Measurements from ENCODE around the gene TIMELESS. TPM values are rescaled to one million over a fixed set of nuclear protein-coding genes. Genes with fewer than 3 reads are reported as not detected.
"Not testable (repeated sequence)": the region's sequence is repeated elsewhere in the genome, so short reads cannot be mapped to it uniquely, and the experiment has no call there.

Gene TIMELESS
- total and polyA plus RNA-seq, 4 experiments from 2014 or later = 3.2 to 7.5 (median 6.2) TPM

- H3K4me3 Mint-ChIP-seq; DNase-seq; H3K27me3 Mint-ChIP-seq; H3K27ac ChIP-seq (ENCODE audit: low read depth, low read length); H3K27me3 ChIP-seq (ENCODE audit: insufficient read depth, low read length); H3K9me3 Mint-ChIP-seq; POLR2A ChIA-PET (ENCODE audit: partially characterized antibody); H3K27ac Mint-ChIP-seq; H3K4me1 ChIP-seq (ENCODE audit: insufficient read depth, low read length); H3K36me3 ChIP-seq (ENCODE audit: insufficient read depth, low read length); CTCF ChIA-PET (ENCODE audit: partially characterized antibody); H3K36me3 Mint-ChIP-seq; H3K4me3 ChIP-seq (ENCODE audit: low read length in 2 of 2); H3K9me3 ChIP-seq (ENCODE audit: control insufficient read depth in 1 of 2, low read length in 2 of 2); intact Hi-C loops (cut with micrococcal nuclease): not testable (repeated sequence)
- H3K4me1 Mint-ChIP-seq = peaks cover 4 to 15% (median 5%) of the 10 kb centered on the region in 4 donors
Observed at GRCh38 chr12:56443208-56443607, 6.0 kb downstream of the TIMELESS start.

- intact Hi-C loops (cut with micrococcal nuclease) = no loop called here
Observed at GRCh38 chr12:56437430-56438176, 11.6 kb downstream of the TIMELESS start.

GRCh38 chr12:56434828-56435227 lies 14.4 kb downstream of the TIMELESS start:
- ChIA-PET CTCF (ENCODE audit: partially characterized antibody) (no interaction called here), POLR2A (ENCODE audit: partially characterized antibody) (no interaction called here)
- no peaks in the 10 kb centered on the region for H3K4me1 ChIP-seq (ENCODE audit: insufficient read depth, low read length)
- intact Hi-C loops (cut with micrococcal nuclease) = no loop called here
- H3K4me1 Mint-ChIP-seq = no peaks in the 10 kb centered on the region
- no peaks in the 10 kb centered on the region for H3K27me3 Mint-ChIP-seq
- no peaks in the 10 kb centered on the region for H3K9me3 ChIP-seq (ENCODE audit: control insufficient read depth in 1 of 2, low read length in 2 of 2)
- no peak for DNase-seq
- H3K36me3 ChIP-seq (ENCODE audit: insufficient read depth, low read length) = no peaks in the 10 kb centered on the region
- no peak overlapping the region for H3K27ac ChIP-seq (ENCODE audit: low read depth, low read length)
- no peak overlapping the region for H3K4me3 ChIP-seq (ENCODE audit: low read length in 2 of 2)
- H3K4me3 Mint-ChIP-seq = no peak overlapping the region
- H3K27ac Mint-ChIP-seq = peak overlapping the region in 3 of 7 donors; percentile 13 to 42 (median 30)
- H3K9me3 Mint-ChIP-seq = no peaks in the 10 kb centered on the region
- no peaks in the 10 kb centered on the region for H3K27me3 ChIP-seq (ENCODE audit: insufficient read depth, low read length)
- H3K36me3 Mint-ChIP-seq = peaks cover 3 to 5% of the 10 kb centered on the region in 2 donors

More at GRCh38 chr12:56437430-56438176, 11.6 kb downstream of the TIMELESS start:
- H3K4me1 Mint-ChIP-seq = no peaks in the 10 kb centered on the region
- peak overlapping the region in 3 of 7 donors; percentile 7 to 53 (median 38) for H3K27ac Mint-ChIP-seq
- POLR2A ChIA-PET (ENCODE audit: partially characterized antibody) = no interaction called here
- H3K36me3 ChIP-seq (ENCODE audit: insufficient read depth, low read length) = no peaks in the 10 kb centered on the region
- no peaks in the 10 kb centered on the region for H3K27me3 ChIP-seq (ENCODE audit: insufficient read depth, low read length)
- H3K4me3 ChIP-seq (ENCODE audit: low read length in 2 of 2) = no peak overlapping the region
- no peaks in the 10 kb centered on the region for H3K4me1 ChIP-seq (ENCODE audit: insufficient read depth, low read length)
- no peaks in the 10 kb centered on the region for H3K27me3 Mint-ChIP-seq
- CTCF ChIA-PET (ENCODE audit: partially characterized antibody) = no interaction called here
- DNase-seq = no peak
- no peaks in the 10 kb centered on the region for H3K9me3 Mint-ChIP-seq
- no peaks in the 10 kb centered on the region for H3K9me3 ChIP-seq (ENCODE audit: control insufficient read depth in 1 of 2, low read length in 2 of 2)
- H3K4me3 Mint-ChIP-seq = no peak overlapping the region
- peaks cover 0 to 1% of the 10 kb centered on the region in 2 donors for H3K36me3 Mint-ChIP-seq
- H3K27ac ChIP-seq (ENCODE audit: low read depth, low read length) = no peak overlapping the region

GRCh38 chr12:56431850-56432249 lies 17.4 kb downstream of the TIMELESS start:
- Histone ChIP-seq H3K4me3 (ENCODE audit: low read length in 2 of 2) (no peak overlapping the region), H3K4me1 (ENCODE audit: insufficient read depth, low read length) (no peaks in the 10 kb centered on the region), H3K9me3 (ENCODE audit: control insufficient read depth in 1 of 2, low read length in 2 of 2) (no peaks in the 10 kb centered on the region), H3K36me3 (ENCODE audit: insufficient read depth, low read length) (no peaks in the 10 kb centered on the region), H3K27me3 (ENCODE audit: insufficient read depth, low read length) (no peaks in the 10 kb centered on the region), H3K27ac (ENCODE audit: low read depth, low read length) (no peak overlapping the region)
- H3K9me3 Mint-ChIP-seq = no peaks in the 10 kb centered on the region
- H3K4me3 Mint-ChIP-seq = no peak overlapping the region
- H3K27me3 Mint-ChIP-seq = no peaks in the 10 kb centered on the region
- H3K4me1 Mint-ChIP-seq = no peaks in the 10 kb centered on the region
- intact Hi-C loops (cut with micrococcal nuclease) = no loop called here
- no peak for DNase-seq
- peaks cover 14 to 15% of the 10 kb centered on the region in 2 donors for H3K36me3 Mint-ChIP-seq
- ChIA-PET POLR2A (ENCODE audit: partially characterized antibody) (no interaction called here), CTCF (ENCODE audit: partially characterized antibody) (interaction anchor here (1.3 kb wide), 1 partner anchor 16 kb away, joined by 3 read pairs; no protein-coding TSS in a partner anchor)
- no peak overlapping the region for H3K27ac Mint-ChIP-seq

GRCh38 chr12:56431288-56431687 lies 17.9 kb downstream of the TIMELESS start:
- no peaks in the 10 kb centered on the region for H3K27me3 ChIP-seq (ENCODE audit: insufficient read depth, low read length)
- H3K9me3 Mint-ChIP-seq = no peaks in the 10 kb centered on the region
- no peaks in the 10 kb centered on the region for H3K36me3 ChIP-seq (ENCODE audit: insufficient read depth, low read length)
- intact Hi-C loops (cut with micrococcal nuclease) = no loop called here
- H3K36me3 Mint-ChIP-seq = peaks cover 14 to 15% of the 10 kb centered on the region in 2 donors
- H3K4me1 ChIP-seq (ENCODE audit: insufficient read depth, low read length) = no peaks in the 10 kb centered on the region
- POLR2A ChIA-PET (ENCODE audit: partially characterized antibody) = no interaction called here
- no peak for DNase-seq
- no peak overlapping the region for H3K27ac ChIP-seq (ENCODE audit: low read depth, low read length)
- no peak overlapping the region for H3K4me3 ChIP-seq (ENCODE audit: low read length in 2 of 2)
- H3K27me3 Mint-ChIP-seq = no peaks in the 10 kb centered on the region
- H3K27ac Mint-ChIP-seq = no peak overlapping the region
- CTCF ChIA-PET (ENCODE audit: partially characterized antibody) = interaction anchor here (1.3 kb wide), 1 partner anchor 16 kb away, joined by 3 read pairs; no protein-coding TSS in a partner anchor
- no peaks in the 10 kb centered on the region for H3K4me1 Mint-ChIP-seq
- no peaks in the 10 kb centered on the region for H3K9me3 ChIP-seq (ENCODE audit: control insufficient read depth in 1 of 2, low read length in 2 of 2)
- H3K4me3 Mint-ChIP-seq = no peak overlapping the region

- H3K4me1 Mint-ChIP-seq = peaks cover 6 to 10% (median 7%) of the 10 kb centered on the region in 4 donors
- no peaks in the 10 kb centered on the region for H3K9me3 Mint-ChIP-seq
- POLR2A ChIA-PET (ENCODE audit: partially characterized antibody) = interaction anchor here (1.0 to 2.4 kb wide), 2 partner anchors 23 to 110 kb away, joined by 5 to 6 read pairs; partner anchors contain the start of genes CNPY2 and TIMELESS
- no peak overlapping the region for H3K4me3 Mint-ChIP-seq
- intact Hi-C loops (cut with micrococcal nuclease) = no loop called here
- peaks cover 23 to 24% of the 10 kb centered on the region in 2 donors for H3K36me3 Mint-ChIP-seq
- Histone ChIP-seq H3K27ac (ENCODE audit: low read depth, low read length) (no peak overlapping the region), H3K4me1 (ENCODE audit: insufficient read depth, low read length) (peaks cover 9% of the 10 kb centered on the region), H3K4me3 (ENCODE audit: low read length in 2 of 2) (no peak overlapping the region), H3K9me3 (ENCODE audit: control insufficient read depth in 1 of 2, low read length in 2 of 2) (no peaks in the 10 kb centered on the region), H3K27me3 (ENCODE audit: insufficient read depth, low read length) (no peaks in the 10 kb centered on the region), H3K36me3 (ENCODE audit: insufficient read depth, low read length) (no peaks in the 10 kb centered on the region)
- no peak for DNase-seq
- CTCF ChIA-PET (ENCODE audit: partially characterized antibody) = interaction anchor here (2.3 kb wide), 1 partner anchor 38 kb away, joined by 11 read pairs; no protein-coding TSS in a partner anchor
- H3K27me3 Mint-ChIP-seq = no peaks in the 10 kb centered on the region
- H3K27ac Mint-ChIP-seq = no peak overlapping the region
Observed at GRCh38 chr12:56425940-56426438, 23.2 kb downstream of the TIMELESS start.

- no peak overlapping the region for H3K4me3 ChIP-seq (ENCODE audit: low read length in 2 of 2)
- peak overlapping the region in 2 of 8 donors; percentile 34 to 36 for H3K4me3 Mint-ChIP-seq
- H3K4me1 ChIP-seq (ENCODE audit: insufficient read depth, low read length) = peaks cover 9% of the 10 kb centered on the region
- ChIA-PET POLR2A (ENCODE audit: partially characterized antibody) (interaction anchor here (1.0 to 2.4 kb wide), 2 partner anchors 24 to 109 kb away, joined by 5 to 6 read pairs; partner anchors contain the start of genes CNPY2 and TIMELESS), CTCF (ENCODE audit: partially characterized antibody) (interaction anchor here (0.9 to 2.3 kb wide), 3 partner anchors 12 to 88 kb away, joined by 3 to 11 read pairs (median 3); no protein-coding TSS in a partner anchor)
- no peak overlapping the region for H3K27ac ChIP-seq (ENCODE audit: low read depth, low read length)
- no peaks in the 10 kb centered on the region for H3K36me3 ChIP-seq (ENCODE audit: insufficient read depth, low read length)
- no peaks in the 10 kb centered on the region for H3K27me3 Mint-ChIP-seq
- H3K9me3 Mint-ChIP-seq = no peaks in the 10 kb centered on the region
- no peaks in the 10 kb centered on the region for H3K27me3 ChIP-seq (ENCODE audit: insufficient read depth, low read length)
- no peaks in the 10 kb centered on the region for H3K9me3 ChIP-seq (ENCODE audit: control insufficient read depth in 1 of 2, low read length in 2 of 2)
- peak in 1 of 5 donors; percentile 6 for DNase-seq
- intact Hi-C loops (cut with micrococcal nuclease) = no loop called here
- H3K36me3 Mint-ChIP-seq = peaks cover 29 to 32% of the 10 kb centered on the region in 2 donors
- peak overlapping the region; percentile 0 to 86 (median 57) for H3K27ac Mint-ChIP-seq
- H3K4me1 Mint-ChIP-seq = peaks cover 6 to 10% (median 7%) of the 10 kb centered on the region in 4 donors
Observed at GRCh38 chr12:56425193-56425592, 24.0 kb downstream of the TIMELESS start.

All from CD4-positive, alpha-beta memory T cell (primary cell).